Sciatic nerve (tissue), 2 donors: Measurements from ENCODE around the gene OR51A7. TPM values are rescaled to one million over a fixed set of nuclear protein-coding genes. Genes with fewer than 3 reads are reported as not detected.
"Not testable (repeated sequence)": the region's sequence is repeated elsewhere in the genome, so short reads cannot be mapped to it uniquely, and the experiment has no call there.

Experiments used
- ATAC-seq: fragments of 200-7000 bp; cut with Tn5 transposase; one replicate; pipeline ENCODE4 v1.9.1; 2020; ENCODE audit warnings: mild to moderate bottlenecking, moderate library complexity
- DNase-seq: peaks from one replicate; pipeline ENCODE4 v3.0.0-alpha.2; 2020; ENCODE audit warnings: low spot score
- intact Hi-C: fragments of 100-400 bp; cut with DNase I; formaldehyde crosslinking; loops from one replicate; pipeline ENCODE4 v1.14.2; 2022
- total RNA-seq: library from RNA; stranded (reverse); fragmentation: NEBNext Ultra II Directional; extraction: Animal tissue kit (Norgen Biotek cat#: 25700); gene quantifications from one replicate; pipeline ENCODE4 v1.2.1, GENCODE V29; 2021
- donor health status: DM: no; HTN: no; CAD: no.
- donor health status: DM: no; HTN: no; CAD: no.

The OR51A7 gene
- total RNA-seq, 1 donor from 2014 or later: not detected

DNA sequence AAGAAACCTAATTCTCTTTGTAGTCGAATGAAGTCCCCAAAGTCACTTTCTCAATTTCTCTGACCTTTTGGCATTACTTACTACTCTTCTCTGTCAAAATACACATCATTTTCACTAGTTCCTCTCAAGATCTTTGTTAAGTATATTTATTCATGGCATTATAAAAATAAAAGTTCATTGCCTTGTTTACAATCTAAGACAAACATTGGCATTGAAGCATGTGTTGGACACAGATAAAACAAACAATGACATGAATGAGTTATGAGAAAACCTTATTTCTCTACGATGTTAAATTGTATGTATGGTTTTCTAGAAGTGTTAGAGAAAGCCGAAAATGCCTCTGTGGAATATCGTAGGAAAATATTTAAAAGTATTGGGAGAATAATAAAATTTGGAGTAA is 29.2 kb downstream of the OR51A7 start:
- intact Hi-C loops: no loop called here
- no peak for DNase-seq
- no peak for ATAC-seq

DNA sequence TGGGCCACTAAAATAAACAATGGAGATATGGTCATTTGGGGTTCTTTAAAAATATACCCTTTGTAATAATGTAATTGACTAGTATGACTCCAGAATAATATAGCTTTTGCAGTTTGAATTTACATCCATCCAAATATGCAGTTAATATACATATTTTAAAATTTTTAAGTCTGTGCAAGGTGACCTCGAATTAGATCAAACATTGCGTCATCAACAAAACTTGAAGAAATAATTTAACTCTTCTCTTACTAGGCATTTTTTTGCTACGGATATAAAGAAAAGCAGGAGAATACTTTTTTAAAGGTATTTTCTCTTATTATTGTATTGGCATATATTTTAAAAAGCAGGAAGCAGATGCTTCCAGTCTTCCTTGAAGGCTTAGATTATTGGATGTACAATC is 33.2 kb downstream of the OR51A7 start:
- intact Hi-C loops: no loop called here
- ATAC-seq: no peak
- DNase-seq: no peak

- ATAC-seq: no peak
These were observed 43.9 kb downstream of the OR51A7 start, which contains the start of gene OR51A4 for GRCh38 chr11:4947505-4947904. OR51A4 (minus strand) TSS chr11:4947605; CDS start chr11:4947100, 505 bp downstream.

DNA sequence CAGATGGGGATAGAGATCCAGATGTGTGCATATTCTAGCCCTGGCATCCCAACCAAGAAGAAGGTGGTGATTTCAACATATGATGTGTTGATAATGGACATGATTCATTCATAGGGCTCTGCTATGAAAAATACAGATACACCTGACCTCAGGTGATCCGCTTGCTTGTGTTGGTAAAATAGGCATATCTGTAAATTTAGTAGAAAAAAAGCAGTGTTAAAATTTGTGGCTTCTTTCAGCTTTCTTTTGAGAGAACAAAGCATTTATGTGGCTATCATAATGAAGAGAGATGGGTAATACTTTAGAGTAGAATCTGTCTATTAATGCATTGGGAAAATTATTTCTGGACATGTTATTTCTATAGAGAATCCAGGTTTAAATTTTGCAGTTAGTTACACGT is 52.0 kb downstream of the OR51A7 start, which contains the start of gene OR51A2:
TSS of gene OR51A2 (minus strand) at position 101 of the 400 bp plus-strand sequence. CDS start at position 101, 0 bp downstream.
- DNase-seq, ATAC-seq: not testable (repeated sequence)
- intact Hi-C loops: loop anchor here (5.0 kb wide), 1 partner anchor 1552 kb away; no protein-coding TSS in a partner anchor

More at GRCh38 chr11:4947505-4947904, 43.9 kb downstream of the OR51A7 start, which contains the start of gene OR51A4:
- intact Hi-C loops: no loop called here
- DNase-seq: no peak

GRCh38 chr11:4957396-4957795 is 53.8 kb downstream of the OR51A7 start:
- no peak for ATAC-seq
- intact Hi-C loops: loop anchor here (5.0 kb wide), 1 partner anchor 1550 kb away; no protein-coding TSS in a partner anchor

More at GRCh38 chr11:4957396-4957795, 53.8 kb downstream of the OR51A7 start:
- no peak for DNase-seq

Other genes starting within 250 kb of the OR51A7 start
- gene OR51E2, start 205.9 kb upstream of the OR51A7 start, total RNA-seq: 0.45 TPM
- not detected for gene MMP26, start 199.0 kb upstream of the OR51A7 start, total RNA-seq
- not detected for gene OR51F1, start 133.8 kb upstream of the OR51A7 start, total RNA-seq
- not detected for gene OR52R1, start 99.4 kb upstream of the OR51A7 start, total RNA-seq
- gene OR51F2, start 82.5 kb upstream of the OR51A7 start, total RNA-seq: not detected
- gene OR51S1, start 54.6 kb upstream of the OR51A7 start, total RNA-seq: not detected
- not detected for gene OR51T1, start 21.9 kb upstream of the OR51A7 start, total RNA-seq
- gene OR51G2, start 15.6 kb downstream of the OR51A7 start, total RNA-seq: not detected
- gene OR51G1, start 20.6 kb downstream of the OR51A7 start, total RNA-seq: not detected
- not detected for gene OR51A4, start 43.8 kb downstream of the OR51A7 start, total RNA-seq
- not detected for gene OR51A2, start 51.9 kb downstream of the OR51A7 start, total RNA-seq
- not detected for gene OR51L1, start 91.1 kb downstream of the OR51A7 start, total RNA-seq
- gene OR52J3, start 142.7 kb downstream of the OR51A7 start, total RNA-seq: not detected
- gene OR52E2, start 155.8 kb downstream of the OR51A7 start, total RNA-seq: not detected
- not detected for gene OR52E1, start 165.8 kb downstream of the OR51A7 start, total RNA-seq
- gene OR52A5, start 234.6 kb downstream of the OR51A7 start, total RNA-seq: not detected